Pancreas (tissue), 10 donors: ENCODE measurements around the gene SLC1A5. TPM values are rescaled to one million over a fixed set of nuclear protein-coding genes. Genes with fewer than 3 reads are reported as not detected.
"Not testable (repeated sequence)": the region's sequence is repeated elsewhere in the genome, so short reads cannot be mapped to it uniquely, and the experiment has no call there.

ENCODE experiments used
- ATAC-seq, 4 donors: fragments of 200-7000 bp; cut with Tn5 transposase; one replicate each; pipeline versions ENCODE4 v1.8.0 to v1.9.1; 2020; ENCODE audit warnings: mild to moderate bottlenecking in 4 of 4, moderate library complexity in 4 of 4
- DNase-seq, 6 donors: peaks; one replicate each; pipeline ENCODE4 v3.0.0-alpha.2; 2020
- FAIRE-seq: peaks from 2 replicates; lab custom pipeline; 2012; peaks lifted over from hg19 to GRCh38; lab: Jason Lieb, UNC
- H3K27ac ChIP-seq, 4 donors: fragments of 200-600 bp; sonication (generic); 1 replicate in 3 of 4; 2 replicates in 1 of 4; pipeline versions ENCODE4 v1.5.0 to v1.8.0; 2020
- H3K27me3 ChIP-seq, 4 donors: fragments of 200-600 bp; one replicate each; pipeline ENCODE4 v1.8.0; 2021
- H3K36me3 ChIP-seq, 3 donors: fragments of 200-600 bp; sonication (generic) in 1 of 3; one replicate each; pipeline versions ENCODE4 v1.5.0 to v1.8.0; 2020 to 2021
- H3K4me1 ChIP-seq, 3 donors: fragments of 200-600 bp; one replicate each; pipeline ENCODE4 v1.8.0; 2021
- H3K4me3 ChIP-seq, 4 donors: fragments of 200-600 bp; sonication (generic) in 2 of 4; one replicate each; pipeline versions ENCODE4 v1.5.0 to v1.8.0; 2020 to 2021
- H3K9me3 ChIP-seq, 4 donors: fragments of 200-600 bp; one replicate each; pipeline ENCODE4 v1.8.0; 2021
- CTCF ChIP-seq, 4 donors: fragments of 200-600 bp; sonication (generic) in 3 of 4; IDR thresholded peaks; one replicate each; pipeline versions ENCODE4 v1.5.0 to v1.8.0; 2021; ENCODE audit warnings: antibody characterized with exemption in 4 of 4
- WGBS, 2 donors: extraction: QIAGEN DNeasy Blood & Tissue Kit; methylation state at CpG; one replicate each; pipeline ENCODE4 v1.1.7; 2013; 5-methylcytosine and 5-hydroxymethylcytosine counted together
- intact Hi-C, 3 donors: fragments of 100-400 bp; cut with DNase I; formaldehyde crosslinking; loops; one replicate each; pipeline versions ENCODE4 v1.11.1 to v1.14.2; 2022
- polyA plus RNA-seq, 2 donors: library from polyadenylated mRNA; stranded (reverse); fragments of 200-250 nt; gene quantifications; one replicate each; pipeline ENCODE4 v1.2.3, GENCODE V29; 2013
- total RNA-seq, 6 donors: library from RNA; stranded (reverse); fragmentation: NEBNext Ultra II Directional in 4 of 6; extraction: Animal tissue kit (Norgen Biotek cat#: 25700) in 4 of 6; gene quantifications; one replicate each; pipeline versions ENCODE4 v1.2.1 to v1.2.4, GENCODE V29; 2021 to 2023
- donor health status: healthy with polysubstance abuse.
- donor health status: DM: no; HTN: no; CAD: no; lungs with moderate emphysema.
- donor health status: DM: no; HTN: no; CAD: no.
- donor health status: control.
- donor health status: control.
- donor health status: Bipolar disorder and iron deficiency.
- donor health status: DM: yes; HTN: yes; CAD: no.
- donor health status: DM: no; HTN: no; CAD: no.
- donor health status: DM: no; HTN: no; CAD: no.
- donor health status: DM: yes; HTN: yes; CAD: no.

Gene SLC1A5
- total and polyA plus RNA-seq, 8 donors = 8.6 to 148 (median 14.7) TPM

DNA sequence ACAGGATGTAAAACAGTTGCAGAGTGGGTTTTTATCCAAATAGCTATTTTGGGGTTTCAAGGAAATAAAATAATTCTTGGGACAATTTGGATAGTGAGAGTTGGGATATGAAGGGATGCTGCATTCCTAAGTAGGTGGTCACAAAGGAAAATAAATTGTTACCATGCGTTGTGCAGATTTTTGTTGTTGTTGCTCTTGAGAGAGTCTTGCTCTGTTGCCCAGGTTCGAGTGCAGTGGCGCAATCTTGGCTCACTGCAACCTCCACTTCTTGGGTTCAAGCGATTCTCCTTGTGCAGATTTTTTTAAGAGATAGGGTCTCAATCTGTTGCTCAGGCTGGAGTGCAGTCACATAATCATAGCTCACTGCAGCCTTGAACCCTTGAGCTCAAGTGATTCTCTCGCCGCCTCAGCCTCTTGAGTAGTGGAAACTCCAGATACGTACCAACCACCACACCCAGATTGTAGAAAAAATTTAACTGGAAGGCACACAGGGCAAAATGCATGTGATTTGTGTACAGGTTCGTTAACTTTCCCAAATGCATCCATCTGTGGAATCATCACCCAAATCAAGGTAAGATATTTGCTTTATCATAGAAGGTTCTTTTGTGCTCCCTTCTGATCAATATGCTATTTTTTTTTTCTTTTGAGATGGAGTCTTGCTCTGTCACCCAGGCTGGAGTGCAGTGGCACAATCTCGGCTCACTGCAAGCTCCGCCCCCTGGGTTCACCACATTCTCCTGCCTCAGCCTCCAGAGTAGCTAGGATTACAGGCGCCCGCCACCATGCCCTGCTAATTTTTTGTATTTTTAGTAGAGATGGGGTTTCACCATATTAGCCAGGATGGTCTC, 16.0 kb downstream of the SLC1A5 start:
- 73 to 75% methylated on average over 12 of the region's 12 CpGs for WGBS, 2 donors
- TF ChIP-seq CTCF (IDR thresholded peaks at IDR 0.05) = no peak
- ATAC-seq = no peak

GRCh38 chr19:46768746-46769145, 19.6 kb downstream of the SLC1A5 start:
- H3K4me3 ChIP-seq, FAIRE-seq, H3K27me3 ChIP-seq, H3K4me1 ChIP-seq, H3K27ac ChIP-seq, H3K9me3 ChIP-seq, DNase-seq, ATAC-seq, intact Hi-C loops, H3K36me3 ChIP-seq: not testable (repeated sequence)
- 21 to 23% methylated on average over 4 of the region's 4 CpGs for WGBS, 2 donors

More for the DNA sequence above, 16.0 kb downstream of the SLC1A5 start:
- Histone ChIP-seq H3K4me1 (peaks cover 0 to 8% (median 4%) of the 10 kb centered on the region in 3 donors), H3K27ac (no peak overlapping the region), H3K36me3 (peaks cover 0 to 8% (median 7%) of the 10 kb centered on the region in 3 donors), H3K4me3 (no peak overlapping the region), H3K9me3 (no peaks in the 10 kb centered on the region), H3K27me3 (no peaks in the 10 kb centered on the region)
- FAIRE-seq (no peak), DNase-seq (no peak)
- intact Hi-C loops = no loop called here

- TF ChIP-seq CTCF (IDR thresholded peaks at IDR 0.05) = peak; percentile 45 to 48 (median 46)
- Histone ChIP-seq H3K4me3 (no peak overlapping the region), H3K27me3 (no peaks in the 10 kb centered on the region), H3K9me3 (no peaks in the 10 kb centered on the region), H3K27ac (no peak overlapping the region), H3K36me3 (no peaks in the 10 kb centered on the region), H3K4me1 (peaks cover 0 to 8% (median 4%) of the 10 kb centered on the region in 3 donors)
- ATAC-seq (peak in 2 of 4 donors; percentile 31 to 33), DNase-seq (peak in 4 of 6 donors; percentile 30 to 72 (median 50)), FAIRE-seq (no peak)
- WGBS, 2 donors = 58 to 64% methylated on average over 18 of the region's 18 CpGs
- intact Hi-C loops = no loop called here
Measured at GRCh38 chr19:46766569-46767317, 21.7 kb downstream of the SLC1A5 start.

GRCh38 chr19:46764817-46765291, 23.5 kb downstream of the SLC1A5 start:
- peak overlapping the region; percentile 58 to 81 (median 67) for H3K27ac ChIP-seq
- no peaks in the 10 kb centered on the region for H3K4me1 ChIP-seq
- no peak for TF ChIP-seq CTCF (IDR thresholded peaks at IDR 0.05)
- no peaks in the 10 kb centered on the region for H3K36me3 ChIP-seq
- H3K27me3 ChIP-seq = no peaks in the 10 kb centered on the region
- WGBS, 2 donors = 20 to 29% methylated on average over 11 of the region's 11 CpGs
- peak; percentile 82 to 95 (median 90) for ATAC-seq
- no peaks in the 10 kb centered on the region for H3K9me3 ChIP-seq
- no peak overlapping the region for H3K4me3 ChIP-seq
- FAIRE-seq = no peak
- DNase-seq = peak in 5 of 6 donors; percentile 58 to 84 (median 63)
- intact Hi-C loops = no loop called here

GRCh38 chr19:46762245-46762890, 26.0 kb downstream of the SLC1A5 start:
- FAIRE-seq (no peak), DNase-seq (no peak), ATAC-seq (no peak)
- Histone ChIP-seq H3K36me3 (no peaks in the 10 kb centered on the region), H3K27me3 (no peaks in the 10 kb centered on the region), H3K9me3 (no peaks in the 10 kb centered on the region), H3K4me1 (no peaks in the 10 kb centered on the region), H3K27ac (no peak overlapping the region), H3K4me3 (no peak overlapping the region)
- 65 to 68% methylated on average over 6 of the region's 6 CpGs for WGBS, 2 donors
- intact Hi-C loops = no loop called here
- no peak for TF ChIP-seq CTCF (IDR thresholded peaks at IDR 0.05)
